HEK293T (cell line): ENCODE data around the gene GTF3C1.

Experiments used
- ARNT ChIP-seq: fragments of 450-650 bp; IDR thresholded peaks from 2 replicates; pipeline ENCODE4 v1.6.1; 2017; ENCODE audit warnings: mild to moderate bottlenecking
- BHLHE40 ChIP-seq: fragments of 450-650 bp; IDR thresholded peaks from 2 replicates; pipeline ENCODE4 v1.6.1; 2016; ENCODE audit warnings: mild to moderate bottlenecking, moderate library complexity, borderline replicate concordance
- ELF4 ChIP-seq: fragments of 450-650 bp; IDR thresholded peaks from 2 replicates; pipeline ENCODE4 v1.6.1; 2017; ENCODE audit warnings: antibody characterized with exemption
- FOXA1 ChIP-seq: fragments of 450-650 bp; IDR thresholded peaks from 2 replicates; pipeline ENCODE4 v1.6.1; 2016; ENCODE audit warnings: mild to moderate bottlenecking
- FOXK2 ChIP-seq: fragments of 450-650 bp; IDR thresholded peaks from 2 replicates; pipeline ENCODE4 v1.6.1; 2016; ENCODE audit warnings: mild to moderate bottlenecking
- FOXM1 ChIP-seq: fragments of 450-650 bp; IDR thresholded peaks from 2 replicates; pipeline ENCODE4 v1.6.1; 2017; ENCODE audit warnings: mild to moderate bottlenecking, borderline replicate concordance
- LEF1 ChIP-seq: fragments of 450-650 bp; IDR thresholded peaks from 2 replicates; pipeline ENCODE4 v1.6.1; 2017; ENCODE audit warnings: mild to moderate bottlenecking, borderline replicate concordance
- NFRKB ChIP-seq: fragments of 450-650 bp; IDR thresholded peaks from 2 replicates; pipeline ENCODE4 v1.6.1; 2016; ENCODE audit warnings: mild to moderate bottlenecking, moderate library complexity
- PKNOX1 ChIP-seq: fragments of 450-650 bp; IDR thresholded peaks from 2 replicates; pipeline ENCODE4 v1.6.1; 2016
- SP1 ChIP-seq: fragments of 450-650 bp; IDR thresholded peaks from 2 replicates; pipeline ENCODE4 v1.6.1; 2017
- SUZ12 ChIP-seq: fragments of 450-650 bp; IDR thresholded peaks from 2 replicates; pipeline ENCODE4 v1.6.1; 2016; ENCODE audit warnings: mild to moderate bottlenecking
- TARDBP ChIP-seq: fragments of 450-650 bp; IDR thresholded peaks from 2 replicates; pipeline ENCODE4 v1.6.1; 2016
- ZNF384 ChIP-seq: fragments of 450-650 bp; IDR thresholded peaks from 2 replicates; pipeline ENCODE4 v1.6.1; 2016

GRCh38 chr16:27571433-27572326, 22.0 kb upstream of the GTF3C1 start:
- no peak for TF ChIP-seq PKNOX1
- TF ChIP-seq TARDBP, result no peak
- TF ChIP-seq FOXM1, result no peak
- TF ChIP-seq SP1, result no peak
- no peak for TF ChIP-seq SUZ12
- TF ChIP-seq ELF4, result no peak
- no peak for TF ChIP-seq ZNF384
- TF ChIP-seq BHLHE40, result no peak
- TF ChIP-seq ARNT, result no peak
- TF ChIP-seq NFRKB, result no peak
- TF ChIP-seq FOXA1, result no peak
- no peak for TF ChIP-seq LEF1
- no peak for TF ChIP-seq FOXK2
